Heart left ventricle (tissue), 13 donors: ENCODE results near the gene OR6K3.
"Not testable (repeated sequence)": the region's sequence is repeated elsewhere in the genome, so short reads cannot be mapped to it uniquely, and the experiment has no call there.

Experiments used
- CTCF ChIP-seq, 12 donors: fragments of 200-600 bp; sonication (generic) in 4 of 12; IDR thresholded peaks; one replicate each; pipeline versions ENCODE4 v1.5.0 to v1.8.0; 2018 to 2022; ENCODE audit warnings: antibody characterized with exemption in 12 of 12, mild to moderate bottlenecking in 5 of 12
- POLR2A ChIP-seq, 2 donors: fragments of 450-650 bp; IDR thresholded peaks; one replicate each; pipeline ENCODE4 v1.6.1; 2017; ENCODE audit warnings: antibody characterized with exemption in 2 of 2, mild to moderate bottlenecking in 2 of 2, moderate library complexity in 2 of 2
- donor health status: ischemic (EF 13 %, LVEDD 7.1; RV severe dilation, severe dysfunction).
- donor health status: DM: no; HTN: yes; CAD: no.
- donor health status: DM: no; HTN: no; CAD: no.
- donor health status: ischemic (EF 25% LVEDD 6.9; RV normal size, moderate dysfunction).
- donor health status: ischemic (EF 25% LVEDD 5.7; RV mildly dilated, moderate dysfunction).
- donor health status: ischemic (EF 35%, LVEDD 5.7; RV mildly dilated, moderate dysfunction).
- donor health status: nonischemic (EF 11% LVEDD 7.7; RV severe dilation, severe dysfunction).
- donor health status: DM: yes; HTN: yes; CAD: no.
- donor health status: PGD.
- donor health status: ischemic (EF 29% LVEDD 5.4; RV normal size, mild dysfunction).
- donor health status: nonischemic (EF 23%, LVEDD 6.1; RV moderate dilation, normal function).

GRCh38 chr1:158691149-158691548 lies 29.4 kb downstream of the OR6K3 start:
- not testable (repeated sequence) for TF ChIP-seq CTCF, POLR2A (IDR thresholded peaks at IDR 0.05)
